HCT116 (cell line): ENCODE results near the gene CASZ1. TPM values are rescaled to one million over a fixed set of nuclear protein-coding genes. Genes with fewer than 3 reads are reported as not detected.

Experiments used
- ATAC-seq: fragments of 200-7000 bp; cut with Tn5 transposase; 2 replicates; pipeline ENCODE4 v1.9.1; 2020; ENCODE audit warnings: mild to moderate bottlenecking, moderate library complexity
- BruUV-seq: library from RNA; stranded (reverse); fragments of 400-500 nt; replicated peaks from 2 replicates; lab custom pipeline; 2021; lab: Mats Ljungman, UMichigan
- CTCF ChIA-PET: fragments of 300-600 bp; sonication (Branson Sonifier 250); formaldehyde crosslinking; loops from one replicate; lab custom pipeline; 2021; ENCODE audit warnings: antibody characterized with exemption; lab: Charles Lee
- POLR2A ChIA-PET: fragments of 300-600, 350-600 bp; sonication (Branson Sonifier 250); formaldehyde crosslinking; loops from one replicate; lab custom pipeline; 2021; ENCODE audit warnings: antibody characterized with exemption; lab: Charles Lee
- RAD21 ChIA-PET, 2 experiments: fragments of 300-600 bp; sonication (Branson Sonifier 250); formaldehyde crosslinking; loops; one replicate each; lab custom pipeline; 2023; ENCODE audit warnings: low total read pairs in 2 of 2; ENCODE audit not compliant: uncharacterized antibody in 2 of 2, unreplicated experiment in 2 of 2, low non-redundant PET in 1 of 2; lab: Charles Lee
- DNase-seq: peaks from one replicate; pipeline ENCODE4 v3.0.0-alpha.2; 2010; ENCODE audit warnings: low read depth, low spot score
- H2AFZ ChIP-seq: fragments of 200-600 bp; shearing (Covaris generic), sonication (generic); 2 replicates; pipeline ENCODE4 v1.6.1; 2017; ENCODE audit warnings: low read depth, mixed run types, mixed read lengths, antibody characterized with exemption, low read length; ENCODE audit not compliant: poor library complexity, severe bottlenecking
- H3K27ac ChIP-seq: 2 replicates; pipeline ENCODE4 v1.5.1; 2012; ENCODE audit warnings: low read depth, low read length
- H3K27me3 ChIP-seq: fragments of 200-600 bp; sonication (generic); 2 replicates; pipeline ENCODE4 v1.6.1; 2016; ENCODE audit warnings: mixed run types, low read length, mixed read lengths; ENCODE audit not compliant: insufficient read depth
- H3K36me3 ChIP-seq, 2 experiments: fragments of 200-500 bp in 1 of 2; fragments of 200-600 bp in 1 of 2; sonication (Bioruptor generic) in 1 of 2; sonication (generic) in 1 of 2; 2 replicates each; pipeline versions ENCODE4 v1.5.1 to v1.6.1; 2014 to 2016; ENCODE audit warnings: low read length in 2 of 2, inconsistent platforms in 1 of 2, mixed read lengths in 1 of 2, mixed run types in 1 of 2; ENCODE audit not compliant: insufficient read depth in 2 of 2, control insufficient read depth in 1 of 2
- H3K4me1 ChIP-seq, 2 experiments: fragments of 200-600 bp in 1 of 2; sonication (generic) in 1 of 2; 2 replicates each; pipeline versions ENCODE4 v1.5.1 to v1.6.1; 2012 to 2017; ENCODE audit warnings: low read length in 2 of 2, inconsistent platforms in 1 of 2, mild to moderate bottlenecking in 1 of 2, mixed read lengths in 1 of 2, mixed run types in 1 of 2, moderate library complexity in 1 of 2; ENCODE audit not compliant: insufficient read depth in 2 of 2, control insufficient read depth in 1 of 2
- H3K4me2 ChIP-seq: fragments of 200-600 bp; sonication (generic); 2 replicates; pipeline ENCODE4 v1.6.1; 2017; ENCODE audit warnings: mixed run types, low read length, mixed read lengths
- H3K4me3 ChIP-seq, 2 experiments: fragments of 200-600 bp in 1 of 2; sonication (generic) in 1 of 2; replicated peaks in 1 of 2; 2 replicates each; pipeline ENCODE4 v1.5.1; 2011 to 2016; ENCODE audit warnings: low read length in 2 of 2, control low read depth in 1 of 2, low read depth in 1 of 2, mild to moderate bottlenecking in 1 of 2, mixed read lengths in 1 of 2, mixed run types in 1 of 2
- H3K79me2 ChIP-seq: fragments of 200-600 bp; sonication (generic); 2 replicates; pipeline ENCODE4 v1.6.1; 2017; ENCODE audit warnings: mild to moderate bottlenecking, mixed run types, low read length, moderate library complexity, mixed read lengths; ENCODE audit not compliant: insufficient read depth
- H3K9ac ChIP-seq: fragments of 200-600 bp; sonication (generic); 2 replicates; pipeline ENCODE4 v1.6.1; 2016; ENCODE audit warnings: low read length, mixed read lengths
- H3K9me2 ChIP-seq: fragments of 200-600 bp; sonication (generic), shearing (Covaris generic); 2 replicates; pipeline ENCODE4 v1.6.1; 2017; ENCODE audit warnings: mixed run types, mild to moderate bottlenecking, moderate library complexity; ENCODE audit not compliant: insufficient read depth
- H3K9me3 ChIP-seq, 2 experiments: fragments of 200-500 bp in 1 of 2; fragments of 200-600 bp in 1 of 2; sonication (Bioruptor generic) in 1 of 2; sonication (generic) in 1 of 2; 2 replicates each; pipeline ENCODE4 v1.6.1; 2014 to 2017; ENCODE audit warnings: low read length in 2 of 2, mixed read lengths in 2 of 2, inconsistent platforms in 1 of 2, low read depth in 1 of 2, mild to moderate bottlenecking in 1 of 2, mixed run types in 1 of 2, moderate library complexity in 1 of 2; ENCODE audit not compliant: control insufficient read depth in 1 of 2, insufficient read depth in 1 of 2
- H4K20me1 ChIP-seq: fragments of 200-600 bp; sonication (generic), shearing (Covaris generic); 2 replicates; pipeline ENCODE4 v1.6.1; 2017; ENCODE audit warnings: mixed run types, mild to moderate bottlenecking, moderate library complexity; ENCODE audit not compliant: insufficient read depth
- CBX3 ChIP-seq: IDR thresholded peaks from 2 replicates; pipeline ENCODE4 v1.6.1; 2012; ENCODE audit warnings: low read depth
- CEBPB ChIP-seq: IDR thresholded peaks from 2 replicates; pipeline ENCODE4 v1.6.1; 2012; ENCODE audit warnings: low read depth
- CTCF ChIP-seq, 3 experiments: fragments of 200-600 bp in 1 of 3; sonication (generic) in 1 of 3; IDR thresholded peaks in 2 of 3; conservative IDR thresholded peaks in 1 of 3; 2 replicates each; pipeline ENCODE4 v1.5.1; 2012 to 2017; ENCODE audit warnings: low read depth in 2 of 3, low read length in 2 of 3, antibody characterized with exemption in 1 of 3, borderline replicate concordance in 1 of 3, control low read depth in 1 of 3, mild to moderate bottlenecking in 1 of 3, mixed read lengths in 1 of 3, mixed run types in 1 of 3, moderate library complexity in 1 of 3; ENCODE audit not compliant: insufficient read depth in 1 of 3
- ELF1 ChIP-seq: IDR thresholded peaks from 2 replicates; pipeline ENCODE4 v1.6.1; 2012; ENCODE audit warnings: low read depth, borderline replicate concordance
- EZH2phosphoT487 ChIP-seq: fragments of 200-600 bp; IDR thresholded peaks from 2 replicates; pipeline ENCODE4 v1.6.1; 2018; ENCODE audit warnings: antibody characterized with exemption, borderline replicate concordance
- FOSL1 ChIP-seq: IDR thresholded peaks from 2 replicates; pipeline ENCODE4 v1.6.1; 2012; ENCODE audit warnings: low read depth
- POLR2A ChIP-seq: IDR thresholded peaks from 2 replicates; pipeline ENCODE4 v1.7.0; 2011; ENCODE audit warnings: borderline replicate concordance; ENCODE audit not compliant: insufficient read depth, insufficient read length; ENCODE audit errors: extremely low read depth
- POLR2AphosphoS5 ChIP-seq: IDR thresholded peaks from 2 replicates; pipeline ENCODE4 v1.6.1; 2011; ENCODE audit warnings: mild to moderate bottlenecking, low read depth, low read length, moderate library complexity
- RAD21 ChIP-seq: IDR thresholded peaks from 2 replicates; pipeline ENCODE4 v1.6.1; 2012; ENCODE audit warnings: low read depth, mild to moderate bottlenecking
- SIN3A ChIP-seq: IDR thresholded peaks from 2 replicates; pipeline ENCODE4 v1.6.1; 2012; ENCODE audit warnings: low read depth
- SP1 ChIP-seq: IDR thresholded peaks from 2 replicates; pipeline ENCODE4 v1.6.1; 2012; ENCODE audit warnings: low read depth
- SRF ChIP-seq: IDR thresholded peaks from 2 replicates; pipeline ENCODE4 v1.6.1; 2012; ENCODE audit warnings: low read depth
- ZBTB33 ChIP-seq: IDR thresholded peaks from 2 replicates; pipeline ENCODE4 v1.6.1; 2011; ENCODE audit warnings: mild to moderate bottlenecking, low read length, moderate library complexity; ENCODE audit not compliant: insufficient replicate concordance; ENCODE audit errors: extremely low read depth
- ZNF274 ChIP-seq: fragments of 200-500 bp; sonication (Bioruptor generic); IDR thresholded peaks from 2 replicates; pipeline ENCODE4 v1.6.1; 2014; ENCODE audit warnings: mild to moderate bottlenecking, low read depth, low read length, inconsistent platforms
- intact Hi-C: fragments of 100-400 bp; cut with micrococcal nuclease; formaldehyde crosslinking; loops from 2 replicates; pipeline ENCODE4 v1.10.0; 2022
- total RNA-seq: library from RNA; stranded (reverse); gene quantifications from one replicate; pipeline ENCODE4 v1.2.1, GENCODE V29; 2021; ENCODE audit not compliant: unreplicated experiment
- TF ChIP-seq, protein P1 (sequence below): IDR thresholded peaks from 2 replicates; pipeline ENCODE4 v1.6.1; 2012
- TF ChIP-seq, protein P2 (sequence below): IDR thresholded peaks from 2 replicates; pipeline ENCODE4 v1.6.1; 2012

The CASZ1 gene
- total RNA-seq, 1 experiment from 2014 or later: 7.7 TPM

DNA sequence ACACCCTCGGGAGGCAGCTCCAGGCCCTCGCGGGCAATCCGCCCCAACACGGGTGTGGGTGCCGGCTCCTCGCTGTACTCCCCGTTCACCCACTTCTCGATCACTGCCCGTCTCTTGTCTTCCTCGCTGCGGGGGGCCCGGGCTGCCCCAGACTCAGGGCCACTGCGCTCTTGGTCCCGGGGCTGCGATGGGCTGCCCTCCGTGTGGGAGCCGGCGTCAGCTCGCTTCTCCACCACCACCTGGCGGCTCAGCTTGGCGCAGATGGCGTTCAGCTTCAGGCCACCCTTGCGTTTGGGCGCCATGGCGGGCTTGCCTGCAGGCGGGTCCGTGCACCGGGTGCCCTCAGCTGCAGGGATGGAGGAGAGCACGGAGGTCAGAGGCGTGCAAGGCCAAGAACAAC lies 131.2 kb downstream of the CASZ1 start:
- H3K4me1 ChIP-seq: no peaks in the 10 kb centered on the region
- H3K4me2 ChIP-seq: no peak overlapping the region
- no TSS peak for BruUV-seq
- H3K9ac ChIP-seq: no peak overlapping the region
- ATAC-seq (no peak), DNase-seq (no peak)
- H3K27me3 ChIP-seq: no peaks in the 10 kb centered on the region
- H3K9me2 ChIP-seq: no peaks in the 10 kb centered on the region
- CTCF ChIA-PET: no interaction called here
- POLR2A ChIA-PET: no interaction called here
- no peak overlapping the region for H3K4me3 ChIP-seq
- H4K20me1 ChIP-seq: no peaks in the 10 kb centered on the region
- TF ChIP-seq, protein P1, sequence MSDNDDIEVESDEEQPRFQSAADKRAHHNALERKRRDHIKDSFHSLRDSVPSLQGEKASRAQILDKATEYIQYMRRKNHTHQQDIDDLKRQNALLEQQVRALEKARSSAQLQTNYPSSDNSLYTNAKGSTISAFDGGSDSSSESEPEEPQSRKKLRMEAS: no peak
- TF ChIP-seq POLR2AphosphoS5 (no peak), ZNF274 (no peak), SRF (no peak), SIN3A (no peak), ZBTB33 (no peak), CBX3 (no peak), ELF1 (no peak), FOSL1 (no peak), POLR2A (no peak), CEBPB (no peak), EZH2phosphoT487 (no peak), SP1 (no peak), RAD21 (no peak), CTCF (IDR thresholded peaks at IDR 0.05 in 2 of 3, conservative IDR thresholded peaks at IDR 0.05 in 1 of 3; ENCODE audit: borderline replicate concordance in 1 of 3, insufficient read depth in 1 of 3, low read depth in 2 of 3, low read length in 2 of 3) (no peak)
- TF ChIP-seq, protein P2, sequence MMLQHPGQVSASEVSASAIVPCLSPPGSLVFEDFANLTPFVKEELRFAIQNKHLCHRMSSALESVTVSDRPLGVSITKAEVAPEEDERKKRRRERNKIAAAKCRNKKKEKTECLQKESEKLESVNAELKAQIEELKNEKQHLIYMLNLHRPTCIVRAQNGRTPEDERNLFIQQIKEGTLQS: no peak
- no peaks in the 10 kb centered on the region for H3K9me3 ChIP-seq
- no peak overlapping the region for H2AFZ ChIP-seq
- no peak overlapping the region for H3K27ac ChIP-seq
- H3K79me2 ChIP-seq: no peaks in the 10 kb centered on the region
- RAD21 ChIA-PET: no interaction called here
- intact Hi-C loops: no loop called here
- no peaks in the 10 kb centered on the region for H3K36me3 ChIP-seq
